Loucy (cell line): ENCODE results near the gene ERCC4.
"Not testable (repeated sequence)": the region's sequence is repeated elsewhere in the genome, so short reads cannot be mapped to it uniquely, and the experiment has no call there.

Experiments used
- H2AFZ ChIP-seq: fragments of 200-600 bp; sonication (generic); 2 replicates; pipeline ENCODE4 v1.6.0; 2016; ENCODE audit warnings: antibody characterized with exemption, mild to moderate bottlenecking, low read length, moderate library complexity
- H3F3A ChIP-seq: fragments of 200-600 bp; 2 replicates; pipeline ENCODE4 v1.6.0; 2016; ENCODE audit warnings: antibody characterized with exemption, low read depth, mild to moderate bottlenecking
- H3K27me3 ChIP-seq: fragments of 200-600 bp; sonication (generic); 2 replicates; pipeline ENCODE4 v1.6.1; 2014; ENCODE audit warnings: low read length, mild to moderate bottlenecking; ENCODE audit not compliant: insufficient read depth, poor library complexity, severe bottlenecking
- H3K36me3 ChIP-seq: fragments of 200-600 bp; sonication (generic); 2 replicates; pipeline ENCODE4 v1.6.1; 2016; ENCODE audit warnings: low read length; ENCODE audit not compliant: insufficient read depth
- H3K4me1 ChIP-seq: fragments of 200-600 bp; sonication (generic); 2 replicates; pipeline ENCODE4 v1.5.1; 2014; ENCODE audit warnings: low read length, mild to moderate bottlenecking; ENCODE audit not compliant: insufficient read depth, poor library complexity, severe bottlenecking
- H3K4me2 ChIP-seq: fragments of 200-600 bp; sonication (generic); 2 replicates; pipeline ENCODE4 v1.6.0; 2014; ENCODE audit warnings: antibody characterized with exemption, low read length, low read depth, mild to moderate bottlenecking; ENCODE audit not compliant: poor library complexity, severe bottlenecking
- H3K4me3 ChIP-seq: fragments of 200-600 bp; sonication (generic); 2 replicates; pipeline ENCODE4 v1.5.1; 2014; ENCODE audit warnings: low read length, mild to moderate bottlenecking, mixed read lengths; ENCODE audit not compliant: poor library complexity, severe bottlenecking
- H3K79me2 ChIP-seq: fragments of 200-600 bp; sonication (generic); 2 replicates; pipeline ENCODE4 v1.6.1; 2014; ENCODE audit warnings: low read length; ENCODE audit not compliant: insufficient read depth
- H3K9ac ChIP-seq: fragments of 200-600 bp; sonication (generic); 2 replicates; pipeline ENCODE4 v1.6.0; 2014; ENCODE audit warnings: mild to moderate bottlenecking, low read depth, low read length, moderate library complexity; ENCODE audit not compliant: poor library complexity, severe bottlenecking
- H3K9me2 ChIP-seq: fragments of 200-600 bp; sonication (generic); replicated peaks from 2 replicates; pipeline ENCODE4 v1.6.1; 2016; ENCODE audit warnings: low read depth, low read length, mixed read lengths
- H3K9me3 ChIP-seq: fragments of 200-600 bp; sonication (generic); 2 replicates; pipeline ENCODE4 v1.6.1; 2014; ENCODE audit warnings: mild to moderate bottlenecking, antibody characterized with exemption, low read length, low read depth; ENCODE audit not compliant: insufficient read depth
- H4K20me1 ChIP-seq: fragments of 200-600 bp; sonication (generic); 2 replicates; pipeline ENCODE4 v1.6.0; 2014; ENCODE audit warnings: antibody characterized with exemption, low read length, mild to moderate bottlenecking; ENCODE audit not compliant: insufficient read depth, poor library complexity, severe bottlenecking
- CTCF ChIP-seq: fragments of 200-600 bp; sonication (generic); conservative IDR thresholded peaks from 2 replicates; pipeline ENCODE4 v1.5.1; 2014; ENCODE audit warnings: mild to moderate bottlenecking, antibody characterized with exemption, low read length
- EZH2phosphoT487 ChIP-seq: fragments of 200-600 bp; IDR thresholded peaks from 2 replicates; pipeline ENCODE4 v1.6.1; 2018; ENCODE audit warnings: antibody characterized with exemption, mild to moderate bottlenecking, moderate library complexity, borderline replicate concordance

The ERCC4 gene

GRCh38 chr16:13902677-13903076 lies 17.3 kb upstream of the ERCC4 start:
- H3K4me1 ChIP-seq: no peaks in the 10 kb centered on the region
- H3K36me3 ChIP-seq: no peaks in the 10 kb centered on the region
- H3K4me3 ChIP-seq: no peak overlapping the region
- H3K79me2 ChIP-seq: no peaks in the 10 kb centered on the region
- no peak overlapping the region for H3K9ac ChIP-seq
- H3K27me3 ChIP-seq: no peaks in the 10 kb centered on the region
- H2AFZ ChIP-seq: no peak overlapping the region
- H3K4me2 ChIP-seq: no peak overlapping the region
- H4K20me1 ChIP-seq: no peaks in the 10 kb centered on the region
- TF ChIP-seq CTCF (no peak), EZH2phosphoT487 (no peak)
- no peaks in the 10 kb centered on the region for H3K9me2 ChIP-seq
- no peaks in the 10 kb centered on the region for H3K9me3 ChIP-seq
- no peaks in the 10 kb centered on the region for H3F3A ChIP-seq

- Histone ChIP-seq H3K27me3 (no peaks in the 10 kb centered on the region), H3K4me3 (no peak overlapping the region), H4K20me1 (no peaks in the 10 kb centered on the region), H3K9ac (no peak overlapping the region), H3K4me2 (no peak overlapping the region), H3K4me1 (no peaks in the 10 kb centered on the region), H3K36me3 (no peaks in the 10 kb centered on the region), H3K9me3 (no peaks in the 10 kb centered on the region), H3K79me2 (no peaks in the 10 kb centered on the region), H2AFZ (no peak overlapping the region), H3K9me2 (no peaks in the 10 kb centered on the region), H3F3A (no peaks in the 10 kb centered on the region)
- TF ChIP-seq CTCF (no peak), EZH2phosphoT487 (no peak)
Observed at GRCh38 chr16:13904179-13904691, 15.7 kb upstream of the ERCC4 start.

- not testable (repeated sequence) for H2AFZ ChIP-seq, H3K36me3 ChIP-seq, H3K79me2 ChIP-seq, H3K4me2 ChIP-seq, H3K9ac ChIP-seq, H3K4me1 ChIP-seq, H3K4me3 ChIP-seq, H3K9me3 ChIP-seq, H3K27me3 ChIP-seq, H4K20me1 ChIP-seq, H3K9me2 ChIP-seq, H3F3A ChIP-seq
- TF ChIP-seq CTCF: 0 out of 2 replicates have a peak, but pooled peaks have one; percentile 17
Observed at GRCh38 chr16:13904822-13905221, 15.1 kb upstream of the ERCC4 start.
